HG02571 (cell line): Measurements from ENCODE around the gene OR5AP2.
"Not testable (repeated sequence)": the region's sequence is repeated elsewhere in the genome, so short reads cannot be mapped to it uniquely, and the experiment has no call there.

Experiments
- ATAC-seq: cut with Tn5 transposase; IDR thresholded peaks from one replicate; pipeline ENCODE4 v1.9.1; 2021; ENCODE audit warnings: mild to moderate bottlenecking, moderate library complexity; ENCODE audit not compliant: unreplicated experiment

OR5AP2 gene

GRCh38 chr11:56642339-56642738 is at the start of gene OR5AP2:
Gene OR5AP2, minus strand, starts transcription at chr11:56642439. Its CDS starts 0 bp downstream, at chr11:56642439.
- no peak for ATAC-seq

DNA sequence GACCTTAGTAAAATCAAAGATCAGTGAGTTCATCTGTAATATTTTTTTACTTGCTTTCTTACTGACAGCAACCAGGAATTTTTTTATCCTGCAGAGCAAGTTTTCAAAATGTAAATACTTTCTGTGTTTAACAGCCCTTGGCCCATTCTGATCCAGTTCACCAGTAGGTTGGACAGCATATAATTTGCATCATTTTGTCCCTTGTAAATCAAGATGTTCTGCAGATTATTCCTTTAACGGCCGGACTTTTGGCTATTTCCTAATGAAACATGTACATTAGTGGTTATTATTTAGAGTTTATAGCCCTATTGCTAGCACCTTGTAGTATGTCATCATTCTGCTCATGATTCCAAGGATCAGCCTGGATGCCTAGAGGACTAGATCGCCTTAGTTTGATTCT is 48.9 kb upstream of the OR5AP2 start:
- not testable (repeated sequence) for ATAC-seq

- no peak for ATAC-seq
These were observed 46.4 kb upstream of the OR5AP2 start for GRCh38 chr11:56688554-56689100.

DNA sequence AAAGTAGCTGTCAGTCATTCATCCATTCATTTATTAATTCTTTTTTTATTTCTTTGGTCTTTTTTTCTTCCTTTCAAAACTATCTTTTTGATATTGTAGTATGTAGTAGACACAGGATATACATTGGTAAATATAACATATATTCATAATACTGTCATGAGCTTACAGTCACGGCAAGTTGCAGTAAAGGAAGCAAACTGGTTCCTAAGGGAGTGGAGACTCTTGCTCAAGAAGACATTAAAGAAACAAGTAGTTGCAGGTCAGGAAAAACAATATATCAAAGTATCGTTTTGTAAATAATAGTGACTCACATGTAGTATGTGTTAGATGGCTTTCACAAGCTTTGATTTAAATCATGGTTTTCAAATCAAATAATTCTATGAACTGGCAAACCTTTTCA is 28.7 kb upstream of the OR5AP2 start:
- ATAC-seq = no peak

GRCh38 chr11:56663386-56663785 is 21.1 kb upstream of the OR5AP2 start, which contains the start of gene OR5AR1:
Gene OR5AR1, plus strand, starts transcription at chr11:56663686. Its CDS starts 0 bp downstream, at chr11:56663686.
- no peak for ATAC-seq

DNA sequence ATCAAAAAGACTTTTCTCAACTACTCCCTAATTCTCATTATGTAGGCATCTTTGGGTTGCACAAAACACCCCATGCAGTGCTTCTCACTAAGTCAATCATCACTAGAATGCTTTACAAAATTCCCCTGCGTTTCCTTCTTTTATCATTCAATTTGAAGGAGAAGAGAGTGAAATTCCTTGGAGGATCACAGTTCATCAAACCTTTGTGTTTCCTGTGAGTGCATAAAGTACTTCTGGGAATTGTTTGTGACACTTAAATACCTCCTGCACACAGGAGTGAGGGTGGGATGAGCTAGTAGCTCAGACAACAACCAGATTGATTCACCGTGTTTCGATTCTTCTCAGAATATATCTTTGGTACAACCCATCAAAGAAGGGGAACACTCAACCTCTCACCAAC is 17.5 kb upstream of the OR5AP2 start:
- no peak for ATAC-seq

DNA sequence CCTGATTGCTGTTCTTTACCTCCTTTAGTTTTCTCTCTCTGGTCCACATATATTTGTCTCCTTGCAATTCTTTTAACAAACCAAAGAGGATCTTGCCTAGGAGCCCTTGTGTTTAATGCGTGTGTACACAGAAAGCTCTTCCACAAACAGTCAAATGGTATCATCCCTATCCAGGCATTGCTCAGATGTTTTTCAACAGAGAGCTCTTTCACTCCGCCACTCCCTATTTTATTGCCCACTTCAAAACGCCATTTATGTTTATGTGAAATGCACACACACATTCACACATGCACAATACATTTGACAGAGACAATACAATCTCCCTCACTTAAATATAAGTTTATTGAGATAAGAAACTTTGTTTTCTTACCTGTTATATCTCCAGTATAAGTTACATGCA is 4.7 kb downstream of the OR5AP2 start:
- ATAC-seq = no peak

GRCh38 chr11:56636861-56637260 is 5.4 kb downstream of the OR5AP2 start:
- no peak for ATAC-seq

- ATAC-seq = no peak
These were observed 9.9 kb downstream of the OR5AP2 start for GRCh38 chr11:56632329-56632728.

GRCh38 chr11:56625946-56626345 is 16.3 kb downstream of the OR5AP2 start:
- ATAC-seq = no peak

- no peak for ATAC-seq
These were observed 17.6 kb downstream of the OR5AP2 start for GRCh38 chr11:56624661-56625110.

- ATAC-seq = no peak
These were observed 31.1 kb downstream of the OR5AP2 start for GRCh38 chr11:56611174-56611573.

GRCh38 chr11:56592088-56592717 is 50.0 kb downstream of the OR5AP2 start:
- ATAC-seq = not testable (repeated sequence)
